ENCODE measurements around the gene CCDC158.
"Not testable (repeated sequence)": the region's sequence is repeated elsewhere in the genome, so short reads cannot be mapped to it uniquely, and the experiment has no call there.

Gene CCDC158

DNA sequence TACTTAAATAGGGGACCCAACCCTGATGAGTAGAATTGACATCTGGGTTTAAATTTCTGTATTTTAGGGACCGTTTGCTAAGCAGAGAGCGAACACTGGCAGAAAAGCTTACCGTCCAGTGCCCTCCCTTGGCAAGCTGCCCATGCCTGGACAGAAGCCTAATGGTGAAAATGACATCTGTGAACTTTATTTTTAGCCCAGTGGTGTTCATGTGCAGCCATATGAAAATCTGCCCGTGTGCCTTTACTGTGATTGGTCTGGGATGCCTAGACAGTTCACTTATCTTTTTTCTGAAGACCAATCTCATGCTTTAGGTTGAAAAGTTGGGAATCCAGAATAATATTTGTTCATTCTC lies 113.3 kb downstream of the CCDC158 start:
- no peak for DNase-seq

DNA sequence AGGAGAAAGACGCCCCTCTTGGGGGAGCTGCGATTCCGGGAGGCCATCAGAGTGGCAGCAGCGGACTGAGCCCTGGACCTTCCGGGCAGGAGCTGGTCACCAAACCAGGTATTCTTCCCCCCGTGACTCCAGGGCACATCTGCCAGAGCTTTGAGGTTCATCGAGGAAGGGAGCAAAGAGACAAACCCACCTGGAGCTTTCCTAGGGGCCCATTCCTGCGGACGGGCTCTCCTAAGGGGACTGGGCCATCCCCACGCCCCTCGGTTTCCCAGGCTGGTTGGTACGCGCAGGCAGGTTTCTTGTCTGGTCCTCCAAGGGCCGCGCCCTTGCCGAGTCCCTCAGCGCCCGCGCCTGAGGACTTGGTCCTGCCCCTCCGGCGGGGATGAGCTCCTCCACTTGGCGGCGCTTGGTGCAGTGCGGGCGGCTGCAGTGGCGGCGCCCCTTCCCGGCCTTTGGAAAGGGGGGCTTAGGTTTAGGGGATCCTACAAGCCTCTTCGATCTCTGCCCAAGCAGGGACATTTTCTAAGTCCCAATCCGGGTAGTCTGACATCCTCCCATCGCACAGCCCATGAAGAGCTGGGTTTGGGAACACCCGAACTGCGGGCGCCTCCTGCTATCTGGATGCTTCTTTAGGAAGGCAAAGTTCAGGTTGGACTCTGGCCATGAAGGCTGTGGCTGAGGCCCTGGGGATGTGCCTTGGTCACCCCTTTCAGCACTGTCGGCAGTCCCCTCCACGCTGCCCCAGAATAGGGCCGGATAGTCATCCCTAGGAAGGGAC lies 113.9 kb downstream of the CCDC158 start:
- DNase-seq, result peak in 1 of 2 donors; percentile 35

DNA sequence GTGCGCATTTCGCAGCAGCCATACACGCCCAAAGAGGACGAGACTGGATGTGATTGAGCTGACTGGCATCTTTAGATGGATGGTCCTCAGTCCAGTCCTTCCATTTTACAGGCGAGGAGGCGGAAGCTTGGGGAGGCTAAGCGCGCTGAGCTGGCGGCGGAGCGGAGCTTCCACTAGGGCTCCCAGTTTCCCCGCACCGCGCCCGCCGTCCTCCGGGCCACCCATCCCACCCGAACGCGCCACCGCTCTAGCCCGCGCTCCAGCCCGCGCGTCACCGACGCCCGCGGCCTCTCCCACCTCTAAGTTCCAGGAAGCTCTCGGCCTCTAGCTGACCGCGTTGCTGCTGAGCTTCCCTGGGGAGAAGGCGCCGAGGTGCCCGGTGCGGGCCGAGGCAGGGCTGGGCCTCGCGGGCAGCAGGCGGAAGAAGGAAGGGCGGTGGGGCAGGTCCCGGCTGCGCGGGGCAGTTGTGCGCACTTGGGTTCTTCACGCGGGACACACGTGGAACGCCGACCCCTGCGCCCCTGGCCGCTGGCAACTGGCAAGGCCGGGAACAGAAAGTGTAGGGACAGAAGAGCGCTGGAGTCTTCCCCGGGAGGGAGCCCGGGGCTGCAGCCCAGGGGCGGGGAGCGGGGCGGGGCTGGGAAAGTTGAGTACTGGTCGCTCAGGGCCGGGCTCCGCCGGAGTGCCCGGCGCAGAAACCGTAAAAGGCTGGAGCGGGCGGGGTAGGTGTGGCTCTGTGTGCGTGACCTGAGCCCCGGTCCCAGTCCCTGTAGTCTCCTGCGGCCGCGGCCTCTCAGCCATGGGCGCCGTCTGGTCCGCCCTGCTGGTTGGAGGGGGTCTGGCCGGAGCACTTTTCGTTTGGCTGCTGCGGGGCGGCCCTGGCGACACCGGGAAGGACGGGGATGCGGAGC lies 114.7 kb downstream of the CCDC158 start, which contains the start of gene STBD1:
TSS of gene STBD1 (plus strand) at position 763 of the 911 bp plus-strand sequence. CDS start at position 800, 37 bp downstream.
- DNase-seq, result peak; percentile 50 to 54

DNA sequence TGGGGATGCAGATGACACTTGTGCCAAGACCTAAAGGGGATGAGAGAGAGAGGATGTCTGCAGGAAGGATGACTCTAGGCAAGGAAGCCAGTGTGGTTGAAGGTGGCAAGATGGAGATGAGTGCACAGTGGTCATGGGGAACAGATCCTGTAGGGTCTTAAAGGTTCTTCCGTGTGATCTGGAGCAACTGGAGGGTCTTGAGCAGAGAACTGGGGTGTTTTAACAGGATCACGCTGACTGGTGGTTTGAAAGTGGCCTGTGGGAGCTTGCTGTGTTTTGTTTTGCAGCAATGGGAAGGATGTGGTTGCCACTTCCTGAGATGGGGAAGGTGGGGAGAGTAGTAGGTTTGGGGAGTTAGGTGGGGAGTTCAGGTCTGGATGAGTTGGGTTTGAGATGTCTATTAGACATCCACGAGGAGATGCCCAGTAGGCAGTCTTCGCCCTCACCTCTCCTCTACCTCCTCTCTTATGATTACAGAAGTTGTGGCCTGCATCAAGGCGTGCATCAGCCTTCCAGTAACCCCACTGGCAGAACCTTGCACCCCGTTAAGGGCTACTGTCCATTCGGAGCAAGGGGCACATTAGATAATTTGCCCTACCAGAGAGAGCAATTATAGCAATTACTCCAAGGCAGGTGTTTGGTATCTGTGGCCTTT lies 115.8 kb downstream of the CCDC158 start:
- DNase-seq, result no peak

DNA sequence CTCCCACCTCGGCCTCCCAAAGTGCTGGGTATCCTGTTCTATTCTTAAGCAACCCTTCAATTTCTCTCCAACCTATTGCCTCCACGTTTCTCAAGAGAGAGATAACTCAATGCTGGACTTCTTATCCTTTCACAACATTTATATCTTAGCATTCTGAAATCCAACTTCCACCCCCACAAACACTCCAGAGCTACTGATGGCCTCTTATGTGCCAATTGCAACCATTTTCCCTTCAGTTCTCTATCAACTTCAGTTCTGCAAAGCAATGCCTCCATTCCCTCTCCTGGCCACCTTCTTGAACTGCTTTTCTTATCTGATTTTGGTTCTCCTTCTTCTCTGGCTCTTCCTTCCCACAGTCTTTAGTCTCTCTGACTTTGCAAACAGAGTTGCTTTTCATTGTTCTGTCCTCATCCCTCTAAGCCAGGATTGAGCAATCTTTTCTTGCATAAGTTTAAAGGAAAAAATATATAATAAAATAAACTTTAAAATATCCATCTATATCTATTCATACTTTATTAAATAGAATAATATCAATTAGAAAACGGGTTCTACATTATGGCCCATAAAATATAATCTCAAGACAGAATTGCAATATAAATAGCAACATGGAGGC lies 118.0 kb downstream of the CCDC158 start:
- DNase-seq, result peak; percentile 90 to 97

DNA sequence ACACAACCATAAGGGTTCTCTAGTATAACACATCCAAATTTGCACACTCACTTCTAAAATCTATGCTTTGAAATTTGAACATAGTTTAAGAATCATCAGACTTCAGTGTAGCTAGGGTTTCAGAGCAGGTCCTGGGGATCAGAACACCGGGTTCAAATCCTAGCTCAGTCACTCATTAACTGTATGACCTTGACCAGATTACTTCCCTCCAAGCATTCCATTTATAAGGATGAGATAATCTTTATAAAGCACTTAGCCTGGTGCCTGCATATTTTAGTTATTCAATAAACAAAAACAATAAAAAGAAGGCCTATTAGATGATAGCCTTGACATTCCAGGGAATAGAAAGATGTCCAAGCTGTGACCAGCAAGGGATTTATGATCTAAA lies 119.2 kb downstream of the CCDC158 start:
- no peak for DNase-seq

DNA sequence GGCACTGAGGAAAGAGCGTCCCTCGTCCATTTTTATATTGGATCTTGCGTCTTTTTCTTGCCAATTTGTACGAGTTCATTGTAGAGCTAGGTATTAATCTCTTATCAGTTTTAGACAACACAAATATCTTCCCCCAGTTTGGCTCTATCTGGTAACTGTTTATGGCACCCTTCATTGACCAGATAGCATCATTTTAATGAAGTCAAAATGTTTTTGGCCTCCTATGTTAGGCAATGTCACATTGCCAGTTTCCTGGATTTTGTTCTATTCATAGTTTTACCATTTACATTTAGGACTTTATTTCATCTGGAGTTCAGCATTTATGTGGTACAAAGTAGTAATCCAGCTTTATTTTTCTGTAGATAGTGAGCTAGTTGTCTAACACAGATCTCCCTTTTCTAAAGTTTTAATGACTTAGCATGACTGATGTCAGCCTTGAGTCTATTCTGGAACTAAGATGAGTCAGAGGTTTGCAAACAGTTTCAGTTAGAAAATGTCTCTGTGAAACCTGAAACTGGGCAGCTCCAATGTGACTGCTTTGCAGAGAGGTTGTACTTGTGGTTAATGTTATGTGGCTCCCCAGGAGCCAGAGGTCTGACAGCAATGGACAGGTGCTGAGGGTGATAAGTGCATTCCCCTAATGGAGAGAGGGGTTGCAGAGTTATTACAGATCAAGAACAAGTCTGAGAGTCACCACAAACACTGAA lies 119.7 kb downstream of the CCDC158 start:
- peak; percentile 80 to 84 for DNase-seq

DNA sequence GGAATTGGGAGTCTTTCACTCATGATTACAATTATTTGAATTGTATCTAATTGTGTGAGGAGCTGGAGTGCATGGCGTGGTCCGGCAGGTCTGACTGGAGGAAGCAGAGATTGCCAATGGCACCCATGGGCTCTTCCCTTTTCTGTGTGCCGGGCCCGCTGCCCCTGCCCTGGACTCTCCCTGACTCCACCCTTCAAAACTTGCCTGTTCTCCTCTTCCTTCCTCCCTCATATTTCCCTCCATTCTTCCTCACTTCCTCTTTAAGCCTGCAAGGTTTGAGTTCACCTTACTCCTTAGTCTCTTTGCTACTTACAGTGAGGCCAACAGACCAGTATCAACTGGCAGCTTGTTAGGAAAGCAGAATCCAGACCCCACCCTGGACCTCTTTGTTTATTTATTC lies 120.9 kb downstream of the CCDC158 start:
- peak; percentile 61 to 63 for DNase-seq

DNA sequence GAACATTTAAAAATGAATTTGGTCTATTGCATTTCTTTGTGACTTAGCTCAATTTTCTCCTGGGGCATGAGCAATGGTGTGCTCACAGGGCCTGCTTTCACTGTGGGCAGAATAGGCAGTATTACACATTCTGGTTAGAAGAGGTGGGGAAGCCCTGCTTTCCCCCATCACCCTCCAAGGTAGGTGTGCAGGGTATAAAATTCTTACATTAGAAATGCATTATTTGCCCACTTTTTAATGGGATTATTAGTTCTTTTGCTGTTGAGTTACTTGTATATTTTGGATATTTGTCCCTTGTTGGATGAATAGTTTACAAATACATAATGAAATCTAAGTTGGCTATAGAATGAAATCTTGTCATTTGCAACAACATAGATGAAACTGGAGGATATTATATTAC lies 122.7 kb downstream of the CCDC158 start:
- DNase-seq, result no peak

DNA sequence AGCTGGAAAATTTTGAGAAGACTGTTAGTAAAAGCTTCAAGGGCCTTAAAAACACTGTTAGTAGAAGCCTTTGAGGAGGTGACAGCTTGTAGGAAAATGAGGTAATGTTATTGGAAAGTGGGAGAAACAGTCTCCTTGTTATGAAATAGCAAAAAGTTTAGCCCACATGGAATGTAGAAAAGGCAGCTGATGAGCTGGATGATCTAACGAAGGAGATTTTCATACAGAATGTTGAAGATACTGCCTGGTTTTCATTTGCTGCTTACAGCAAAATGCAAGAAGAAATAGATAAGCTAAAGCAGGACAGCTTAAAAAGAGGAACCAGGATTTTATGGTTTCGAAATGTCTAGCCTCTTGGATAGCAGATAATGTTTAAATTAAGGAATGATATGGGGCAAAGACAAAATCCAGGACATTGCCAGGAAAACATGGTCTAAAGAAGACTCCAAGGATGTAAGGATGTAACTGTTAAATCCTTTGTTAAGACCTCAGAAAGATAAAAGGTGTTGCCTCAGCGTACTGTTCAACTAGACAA lies 124.6 kb downstream of the CCDC158 start:
- DNase-seq, result peak; percentile 56 to 84

DNA sequence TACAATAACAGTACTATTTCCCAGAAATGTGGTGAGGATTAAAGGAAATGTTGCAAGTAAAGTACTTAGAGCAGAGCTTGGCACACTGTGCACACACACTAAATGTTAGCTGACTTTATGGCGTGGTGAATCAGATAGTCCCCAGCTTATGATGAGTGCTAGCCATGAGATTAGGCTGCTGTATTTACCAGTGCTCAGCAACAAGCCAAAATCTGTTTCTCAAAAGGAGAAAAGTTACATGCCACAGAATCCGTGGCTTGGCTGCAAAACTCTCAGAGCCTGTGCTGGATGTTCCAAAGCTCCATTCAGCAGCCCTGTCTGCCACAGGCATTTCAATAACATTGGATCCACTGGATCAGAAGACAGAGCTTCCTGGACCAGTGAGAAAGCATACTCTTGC lies 127.2 kb downstream of the CCDC158 start:
- DNase-seq, result no peak

DNA sequence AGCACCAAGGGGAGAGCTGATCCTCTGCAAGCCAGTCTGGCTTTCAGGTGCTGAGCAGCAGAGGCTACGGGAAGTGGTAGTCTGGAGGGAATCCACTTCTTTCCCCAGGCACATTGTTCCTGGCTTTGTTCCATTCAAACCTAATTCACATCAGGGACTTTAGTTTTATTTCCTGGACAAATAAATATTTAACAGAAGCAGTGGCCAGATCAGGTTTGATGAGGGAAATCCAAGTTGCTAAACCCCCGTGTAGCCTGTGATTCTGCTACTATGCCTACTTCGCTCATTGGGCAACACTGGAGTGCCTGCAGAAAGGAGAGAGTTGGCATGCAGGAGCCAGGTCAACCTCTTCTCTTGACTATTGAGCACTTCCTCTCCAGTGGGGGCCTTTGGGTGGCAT lies 128.2 kb downstream of the CCDC158 start:
- DNase-seq, result no peak

DNA sequence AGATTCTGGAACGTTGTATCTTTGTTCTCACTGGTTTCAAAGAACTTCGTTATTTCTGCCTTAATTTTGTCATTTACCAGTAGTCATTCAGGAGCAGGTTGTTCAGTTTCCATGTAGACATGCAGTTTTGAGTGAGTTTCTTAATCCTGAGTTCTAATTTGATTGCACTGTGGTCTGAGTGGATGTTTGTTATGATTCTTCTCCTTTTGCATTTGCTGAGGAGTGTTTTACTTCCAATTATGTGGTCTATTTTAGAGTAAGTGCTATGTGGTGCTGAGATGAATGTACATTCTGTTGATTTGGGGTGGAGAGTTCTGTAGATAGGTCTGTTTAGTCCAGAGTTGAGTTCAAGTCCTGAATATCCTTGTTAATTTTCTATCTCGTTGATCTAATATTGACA lies 133.1 kb downstream of the CCDC158 start:
- DNase-seq, result not testable (repeated sequence)

DNA sequence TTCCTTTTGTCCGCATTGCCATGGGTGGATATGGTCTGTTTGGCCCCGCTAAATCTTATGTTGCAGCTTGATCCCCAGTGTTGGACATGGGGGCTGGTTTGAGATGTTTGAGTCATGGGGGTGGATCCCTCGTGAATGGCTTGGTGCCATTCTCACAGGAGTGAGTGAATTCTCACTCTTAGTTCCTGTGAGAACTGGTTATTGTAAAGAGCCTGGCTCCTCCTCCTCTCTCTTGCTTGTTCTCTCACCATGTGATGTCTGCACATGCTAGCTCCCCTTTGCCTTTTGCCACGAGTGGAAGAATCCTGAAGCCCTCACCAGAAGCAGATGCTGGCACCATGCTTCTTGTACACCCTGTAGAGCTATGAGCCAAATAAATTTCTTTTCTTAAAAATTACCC lies 137.0 kb downstream of the CCDC158 start:
- DNase-seq, result no peak

DNA sequence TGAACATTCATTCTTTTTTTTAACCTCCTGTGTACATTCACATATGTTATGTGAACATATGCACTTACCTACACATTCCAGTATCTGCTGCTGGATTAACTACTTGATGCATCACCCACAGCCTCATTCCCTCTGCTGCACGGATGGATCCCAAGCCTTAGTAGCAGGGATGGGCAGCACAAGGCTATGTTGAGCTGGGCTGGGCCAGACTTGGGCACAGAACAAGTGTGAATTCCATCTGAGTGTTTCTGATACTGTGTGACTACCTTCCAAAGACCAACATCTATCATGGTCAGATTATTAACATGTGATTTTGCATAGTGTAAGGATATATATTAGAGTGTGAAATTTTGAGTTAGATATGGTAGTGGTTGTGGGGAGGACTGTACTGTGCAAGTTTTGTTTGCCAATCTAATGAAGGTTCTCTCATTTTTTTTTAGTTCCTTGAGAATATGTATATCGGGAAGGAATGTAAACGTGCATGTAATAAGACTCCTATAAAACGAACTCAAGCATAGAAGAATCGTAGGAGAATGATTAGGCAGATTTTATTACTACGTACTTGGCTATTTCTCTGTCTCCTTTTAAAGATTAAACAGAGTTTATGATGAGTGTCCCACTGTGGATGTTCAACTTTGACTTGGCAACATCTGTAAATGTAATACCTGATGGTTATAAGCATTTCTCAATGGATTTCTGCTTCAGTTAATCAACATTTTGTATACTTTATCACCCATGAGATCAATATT lies 137.8 kb downstream of the CCDC158 start:
- DNase-seq, result no peak

DNA sequence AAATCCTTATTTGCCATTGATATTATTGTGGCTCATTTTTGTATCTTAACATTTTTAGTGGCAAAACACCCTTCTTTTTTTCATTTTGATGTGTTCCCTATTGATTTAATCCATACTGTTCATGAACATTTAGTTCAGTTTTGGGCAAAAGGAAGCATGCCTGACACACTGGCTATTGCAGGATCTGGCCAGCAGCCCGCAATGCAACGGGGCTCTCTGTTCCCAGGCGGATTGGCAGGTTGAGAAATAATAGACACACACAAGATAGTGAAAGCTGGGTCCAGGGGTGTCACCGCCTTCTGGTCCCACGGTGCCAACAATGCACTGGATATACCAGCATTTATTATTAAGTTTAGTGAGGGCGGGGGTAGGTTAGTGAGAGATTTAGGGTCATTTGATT lies 139.3 kb downstream of the CCDC158 start:
- not testable (repeated sequence) for DNase-seq

DNA sequence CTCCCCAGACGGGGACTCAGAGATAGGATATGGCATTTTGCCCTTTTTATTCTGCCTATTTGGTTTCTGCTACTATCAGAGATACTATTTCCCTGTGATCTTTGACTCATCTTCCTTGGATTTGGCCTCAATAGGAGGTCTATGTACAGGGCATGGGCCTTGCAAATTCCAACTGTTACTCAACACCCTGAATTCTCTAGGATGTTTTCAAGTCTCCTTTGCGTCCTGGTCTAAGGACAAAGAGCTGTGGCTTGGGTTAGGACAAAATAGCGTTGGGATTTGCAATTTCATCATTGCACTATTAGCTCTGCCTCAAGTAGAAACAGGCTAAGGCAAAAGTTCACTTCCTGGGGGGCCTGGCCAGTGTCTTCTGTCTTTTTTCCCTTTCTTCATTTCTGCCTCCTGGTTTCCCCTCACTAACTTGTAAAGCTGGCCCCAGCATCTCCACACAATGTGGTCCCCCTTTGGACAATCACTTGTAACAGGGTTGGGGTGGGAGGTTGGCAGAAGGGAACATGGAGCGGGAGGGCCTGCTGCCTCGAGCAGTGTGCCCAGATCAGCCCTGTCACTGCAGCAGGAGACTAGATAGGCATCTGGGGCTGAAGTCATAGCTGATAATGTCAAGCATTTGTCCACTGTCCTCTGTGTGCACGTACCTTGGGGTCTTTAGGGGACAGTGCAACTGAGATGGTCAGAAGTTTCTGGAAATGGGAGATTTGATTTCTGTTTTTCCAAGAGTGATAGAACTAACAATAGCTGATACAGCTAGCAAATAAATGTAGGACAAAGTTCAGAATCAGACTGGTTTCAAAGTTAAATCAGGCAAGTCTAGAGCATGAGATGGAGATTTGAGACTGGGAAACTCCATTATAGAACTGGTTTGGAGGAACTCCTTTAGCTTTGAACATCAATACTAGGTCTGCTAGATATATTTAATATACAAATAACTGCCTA lies 140.2 kb downstream of the CCDC158 start:
- no peak for DNase-seq

DNA sequence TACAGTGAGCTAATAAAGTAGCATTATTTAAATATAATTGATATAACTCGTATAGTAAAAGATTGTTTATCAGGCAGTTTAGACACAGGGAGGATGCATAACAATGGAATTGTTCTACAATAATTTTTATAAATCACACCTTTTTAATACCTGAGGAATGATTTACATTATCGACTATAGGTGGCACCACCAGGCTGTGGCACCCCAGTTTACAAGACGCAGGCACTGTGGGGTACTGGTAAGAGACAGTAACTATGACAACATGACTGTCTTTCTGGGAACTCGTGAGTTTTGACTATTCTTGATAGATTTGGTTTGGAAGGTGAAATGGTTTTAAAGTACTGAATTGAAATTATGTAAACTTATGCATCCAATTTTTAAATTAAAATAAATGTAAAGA lies 141.5 kb downstream of the CCDC158 start:
- DNase-seq, result no peak

DNA sequence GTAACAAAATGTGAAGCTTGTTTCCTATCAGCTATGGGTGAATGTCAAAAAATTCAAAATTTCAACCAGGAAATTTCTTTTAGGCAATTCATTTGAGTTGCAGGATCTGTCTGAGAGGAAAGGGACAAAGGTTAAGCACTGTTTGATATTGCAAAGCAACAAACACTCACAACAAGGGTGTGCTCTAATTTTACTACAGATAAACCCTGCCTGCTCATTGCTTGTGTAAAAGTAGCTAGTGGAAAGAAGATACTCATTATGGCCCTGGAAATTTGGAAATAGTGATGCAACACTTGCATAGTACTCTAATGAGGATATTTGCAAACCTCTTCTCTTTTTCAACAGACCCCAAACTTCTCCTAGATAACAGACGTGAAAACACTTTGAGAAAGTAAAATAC lies 142.4 kb downstream of the CCDC158 start:
- peak in 1 of 2 donors; percentile 40 for DNase-seq

DNA sequence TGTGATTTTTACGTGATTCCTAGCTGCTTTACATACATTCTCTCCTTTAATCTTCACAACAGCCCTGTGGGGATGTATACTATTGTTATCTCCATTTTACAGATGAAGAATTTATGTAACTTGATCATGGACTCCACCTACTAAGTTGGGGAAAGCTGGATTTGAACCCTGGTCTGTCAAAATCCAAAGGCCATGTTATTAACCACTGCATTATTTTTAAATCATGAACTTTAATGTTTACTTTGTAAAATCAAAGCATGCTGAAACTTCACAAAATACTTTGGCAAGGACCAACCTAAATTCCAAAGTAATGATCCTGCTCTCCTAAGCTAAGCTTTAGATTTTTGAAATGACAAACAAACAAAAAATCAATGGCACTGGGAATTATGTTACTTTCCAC lies 143.3 kb downstream of the CCDC158 start:
- no peak for DNase-seq
